ENCODE data around the gene FAM177B.

FAM177B gene

DNA sequence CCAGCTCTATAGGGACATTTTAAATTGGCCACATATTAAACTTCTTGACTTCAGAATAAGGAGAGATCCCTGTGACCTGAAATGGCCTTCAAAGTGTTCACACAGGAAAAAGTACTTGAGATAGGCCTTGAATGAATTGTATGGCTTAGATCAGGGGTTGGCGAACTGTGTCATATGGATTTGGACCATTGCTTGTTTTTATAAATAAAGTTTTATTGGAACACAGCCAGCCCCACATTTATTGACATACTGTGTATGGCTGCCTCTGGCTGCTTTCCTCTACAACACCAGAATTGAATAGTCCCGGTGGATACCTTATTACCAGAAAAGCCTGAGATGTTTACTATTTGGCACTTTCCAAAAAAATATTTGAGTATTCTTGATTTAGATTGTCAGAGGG lies 20.6 kb upstream of the FAM177B start:
- TF ChIP-seq, protein P1, sequence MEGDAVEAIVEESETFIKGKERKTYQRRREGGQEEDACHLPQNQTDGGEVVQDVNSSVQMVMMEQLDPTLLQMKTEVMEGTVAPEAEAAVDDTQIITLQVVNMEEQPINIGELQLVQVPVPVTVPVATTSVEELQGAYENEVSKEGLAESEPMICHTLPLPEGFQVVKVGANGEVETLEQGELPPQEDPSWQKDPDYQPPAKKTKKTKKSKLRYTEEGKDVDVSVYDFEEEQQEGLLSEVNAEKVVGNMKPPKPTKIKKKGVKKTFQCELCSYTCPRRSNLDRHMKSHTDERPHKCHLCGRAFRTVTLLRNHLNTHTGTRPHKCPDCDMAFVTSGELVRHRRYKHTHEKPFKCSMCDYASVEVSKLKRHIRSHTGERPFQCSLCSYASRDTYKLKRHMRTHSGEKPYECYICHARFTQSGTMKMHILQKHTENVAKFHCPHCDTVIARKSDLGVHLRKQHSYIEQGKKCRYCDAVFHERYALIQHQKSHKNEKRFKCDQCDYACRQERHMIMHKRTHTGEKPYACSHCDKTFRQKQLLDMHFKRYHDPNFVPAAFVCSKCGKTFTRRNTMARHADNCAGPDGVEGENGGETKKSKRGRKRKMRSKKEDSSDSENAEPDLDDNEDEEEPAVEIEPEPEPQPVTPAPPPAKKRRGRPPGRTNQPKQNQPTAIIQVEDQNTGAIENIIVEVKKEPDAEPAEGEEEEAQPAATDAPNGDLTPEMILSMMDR (IDR thresholded peaks at IDR 0.05; ENCODE audit: insufficient read depth, low read depth, low read length, missing control alignments): no peak
- no peak for DNase-seq (ENCODE audit: low read depth)
- no peak overlapping the region for H3K4me3 ChIP-seq (ENCODE audit: low read length)

DNA sequence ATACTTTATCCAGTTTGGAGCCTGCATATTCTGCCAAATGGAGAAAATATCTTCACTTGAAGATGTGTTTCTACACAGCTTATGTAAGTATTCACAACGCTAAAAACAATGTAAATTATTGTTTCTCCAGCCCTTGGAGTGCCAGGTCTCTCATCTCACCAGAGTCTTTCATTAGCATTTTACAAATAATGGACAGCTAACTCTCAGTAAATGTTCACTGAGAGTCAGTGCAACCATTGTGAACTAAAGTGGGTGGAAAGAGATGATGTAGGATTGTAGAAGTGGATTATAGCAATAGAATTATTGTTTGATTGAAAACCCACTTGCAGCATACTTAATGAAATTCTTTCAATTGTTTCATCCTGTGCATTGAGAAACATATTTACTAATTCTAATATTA lies 8.3 kb upstream of the FAM177B start:
- no peak for DNase-seq (ENCODE audit: low read depth)
- H3K4me3 ChIP-seq (ENCODE audit: low read length): no peak overlapping the region

GRCh38 chr1:222730866-222731265 lies 6.1 kb upstream of the FAM177B start:
- no peak for DNase-seq (ENCODE audit: low read depth)
- TF ChIP-seq, protein P1 (IDR thresholded peaks at IDR 0.05; ENCODE audit: insufficient read depth, low read depth, low read length, missing control alignments): no peak
- H3K4me3 ChIP-seq (ENCODE audit: low read length): no peak overlapping the region

More for the DNA sequence above, 8.3 kb upstream of the FAM177B start:
- TF ChIP-seq, protein P1 (IDR thresholded peaks at IDR 0.05; ENCODE audit: insufficient read depth, low read depth, low read length, missing control alignments): no peak

DNA sequence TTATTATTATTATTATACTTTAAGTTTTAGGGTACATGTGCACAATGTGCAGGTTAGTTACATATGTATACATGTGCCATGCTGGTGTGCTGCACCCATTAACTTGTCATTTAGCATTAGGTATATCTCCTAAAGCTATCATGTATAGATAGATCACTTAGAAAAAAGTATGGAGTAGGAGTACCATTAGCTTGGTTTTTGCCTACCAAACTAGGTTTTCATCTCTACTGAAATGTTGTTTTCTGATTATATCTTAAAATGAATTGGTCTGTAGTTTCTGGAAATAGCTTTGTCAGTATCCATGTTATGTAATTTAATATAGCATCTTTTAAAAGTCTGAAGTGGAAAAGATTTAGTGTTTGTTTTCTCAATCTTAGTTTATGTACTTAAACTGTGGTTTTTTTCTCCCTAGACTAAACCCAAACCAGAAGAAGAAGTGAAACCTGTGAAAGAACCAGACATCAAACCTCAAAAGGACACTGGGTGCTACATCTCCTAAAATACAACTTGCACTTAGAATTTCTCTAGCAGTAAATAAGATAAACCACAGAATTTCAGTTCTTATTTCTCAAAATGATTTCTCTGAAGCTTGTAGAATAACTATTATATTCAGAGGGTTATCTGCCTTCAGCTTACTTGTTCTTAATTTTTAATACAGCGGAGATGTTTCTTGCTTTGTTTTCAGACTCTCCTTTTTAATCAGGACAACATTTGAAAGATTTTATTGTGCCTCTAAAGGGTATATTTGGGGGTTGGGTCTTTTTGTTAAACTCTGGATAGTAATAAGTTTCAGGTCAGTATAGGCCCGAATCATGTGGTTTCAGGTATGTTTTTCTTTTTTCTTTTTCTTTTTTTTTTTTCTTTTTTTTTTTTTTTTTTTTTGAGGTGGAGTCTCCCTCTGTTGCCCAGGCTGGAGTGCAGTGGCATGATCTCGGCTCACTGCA lies 4.5 kb upstream of the FAM177B start:
- DNase-seq (ENCODE audit: low read depth): no peak
- TF ChIP-seq, protein P1 (IDR thresholded peaks at IDR 0.05; ENCODE audit: insufficient read depth, low read depth, low read length, missing control alignments): no peak
- no peak overlapping the region for H3K4me3 ChIP-seq (ENCODE audit: low read length)

DNA sequence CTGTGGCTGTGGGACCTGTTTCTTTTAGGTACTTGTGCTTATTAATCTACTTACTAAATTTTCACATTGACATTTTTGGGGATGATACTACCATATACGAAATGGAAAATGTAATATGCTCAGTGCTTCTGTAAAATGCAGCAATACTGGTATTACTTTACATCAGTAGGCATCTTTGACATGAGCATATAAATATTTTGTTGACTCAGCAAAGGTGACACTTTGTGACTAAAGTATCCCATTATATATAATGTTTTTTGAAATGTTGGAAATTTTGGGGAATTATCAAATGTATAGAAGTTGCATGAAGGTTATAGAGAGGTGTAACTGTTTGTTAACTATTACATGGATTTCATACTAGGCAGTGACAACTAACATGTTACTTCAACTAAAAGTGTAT lies 2.3 kb upstream of the FAM177B start:
- no peak for DNase-seq (ENCODE audit: low read depth)
- no peak overlapping the region for H3K4me3 ChIP-seq (ENCODE audit: low read length)
- TF ChIP-seq, protein P1 (IDR thresholded peaks at IDR 0.05; ENCODE audit: insufficient read depth, low read depth, low read length, missing control alignments): no peak

DNA sequence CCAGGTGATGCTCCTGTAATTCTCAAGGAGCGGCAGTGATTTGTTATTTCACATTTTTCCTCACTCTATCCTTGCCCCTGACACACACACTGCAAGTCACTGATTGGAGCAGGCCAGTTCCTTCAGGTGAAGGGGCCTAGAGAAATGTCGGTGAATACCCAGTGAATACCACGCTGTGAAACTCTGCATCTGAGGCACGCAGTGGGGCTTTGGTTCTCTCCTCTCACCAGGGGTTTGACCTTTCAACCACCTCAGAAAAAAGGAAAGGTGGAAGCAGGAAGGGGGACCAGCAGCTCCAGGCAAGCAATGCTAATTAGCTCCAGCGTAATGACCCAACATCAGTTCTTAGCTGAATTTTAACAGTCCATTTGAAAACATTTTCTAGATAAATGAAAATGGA lies 532 bp upstream of the FAM177B start:
- no peak for DNase-seq (ENCODE audit: low read depth)

More for the DNA sequence above, 532 bp upstream of the FAM177B start:
- no peak overlapping the region for H3K4me3 ChIP-seq (ENCODE audit: low read length)
- TF ChIP-seq, protein P1 (IDR thresholded peaks at IDR 0.05; ENCODE audit: insufficient read depth, low read depth, low read length, missing control alignments): no peak

Measured in epithelial cell of esophagus (primary cell).